ENCODE measurements around the gene ZNF726.

ZNF726 gene

GRCh38 chr19:23901360-23901759 is 13.3 kb upstream of the ZNF726 start:
- H3K9me3 ChIP-seq (ENCODE audit: control insufficient read depth in 2 of 2, low read length in 2 of 2): peaks cover 16% of the 10 kb centered on the region in 2 donors

GRCh38 chr19:23904406-23904805 is 10.3 kb upstream of the ZNF726 start:
- Histone ChIP-seq H3K36me3 (ENCODE audit: control insufficient read depth in 2 of 2, insufficient read depth in 2 of 2, low read length in 2 of 2) (no peaks in the 10 kb centered on the region), H3K4me3 (ENCODE audit: low read length in 2 of 2) (no peak overlapping the region), H3K27ac (ENCODE audit: low read length) (no peak overlapping the region), H3K9me3 (ENCODE audit: control insufficient read depth in 2 of 2, low read length in 2 of 2) (peaks cover 9 to 16% of the 10 kb centered on the region in 2 donors), H3K4me1 (ENCODE audit: control insufficient read depth, insufficient read depth, low read length) (no peaks in the 10 kb centered on the region), H3K27me3 (ENCODE audit: control insufficient read depth in 1 of 2, insufficient read depth in 2 of 2, low read length in 2 of 2) (no peaks in the 10 kb centered on the region), H3K9ac (ENCODE audit: low read length in 2 of 2) (no peak overlapping the region)

More at GRCh38 chr19:23901360-23901759, 13.3 kb upstream of the ZNF726 start:
- Histone ChIP-seq H3K4me1 (ENCODE audit: control insufficient read depth, insufficient read depth, low read length) (no peaks in the 10 kb centered on the region), H3K9ac (ENCODE audit: low read length in 2 of 2) (no peak overlapping the region), H3K27ac (ENCODE audit: low read length) (no peak overlapping the region), H3K4me3 (ENCODE audit: low read length in 2 of 2) (no peak overlapping the region), H3K27me3 (ENCODE audit: control insufficient read depth in 1 of 2, insufficient read depth in 2 of 2, low read length in 2 of 2) (no peaks in the 10 kb centered on the region), H3K36me3 (ENCODE audit: control insufficient read depth in 2 of 2, insufficient read depth in 2 of 2, low read length in 2 of 2) (no peaks in the 10 kb centered on the region)

- H3K9ac ChIP-seq (ENCODE audit: low read length in 2 of 2): no peak overlapping the region
These were observed 8.9 kb upstream of the ZNF726 start for GRCh38 chr19:23905771-23906170.

GRCh38 chr19:23906835-23907234 is 7.9 kb upstream of the ZNF726 start:
- Histone ChIP-seq H3K9ac (ENCODE audit: low read length in 2 of 2) (no peak overlapping the region), H3K27ac (ENCODE audit: low read length) (no peak overlapping the region), H3K36me3 (ENCODE audit: control insufficient read depth in 2 of 2, insufficient read depth in 2 of 2, low read length in 2 of 2) (no peaks in the 10 kb centered on the region), H3K4me1 (ENCODE audit: control insufficient read depth, insufficient read depth, low read length) (no peaks in the 10 kb centered on the region), H3K27me3 (ENCODE audit: control insufficient read depth in 1 of 2, insufficient read depth in 2 of 2, low read length in 2 of 2) (no peaks in the 10 kb centered on the region), H3K4me3 (ENCODE audit: low read length in 2 of 2) (no peak overlapping the region), H3K9me3 (ENCODE audit: control insufficient read depth in 2 of 2, low read length in 2 of 2) (peaks cover 9 to 16% of the 10 kb centered on the region in 2 donors)

More at GRCh38 chr19:23905771-23906170, 8.9 kb upstream of the ZNF726 start:
- H3K36me3 ChIP-seq (ENCODE audit: control insufficient read depth in 2 of 2, insufficient read depth in 2 of 2, low read length in 2 of 2): no peaks in the 10 kb centered on the region
- peaks cover 9 to 16% of the 10 kb centered on the region in 2 donors for H3K9me3 ChIP-seq (ENCODE audit: control insufficient read depth in 2 of 2, low read length in 2 of 2)
- no peaks in the 10 kb centered on the region for H3K4me1 ChIP-seq (ENCODE audit: control insufficient read depth, insufficient read depth, low read length)
- no peak overlapping the region for H3K27ac ChIP-seq (ENCODE audit: low read length)
- no peaks in the 10 kb centered on the region for H3K27me3 ChIP-seq (ENCODE audit: control insufficient read depth in 1 of 2, insufficient read depth in 2 of 2, low read length in 2 of 2)
- no peak overlapping the region for H3K4me3 ChIP-seq (ENCODE audit: low read length in 2 of 2)

- Histone ChIP-seq H3K4me1 (ENCODE audit: control insufficient read depth, insufficient read depth, low read length) (no peaks in the 10 kb centered on the region), H3K4me3 (ENCODE audit: low read length in 2 of 2) (no peak overlapping the region), H3K27me3 (ENCODE audit: control insufficient read depth in 1 of 2, insufficient read depth in 2 of 2, low read length in 2 of 2) (no peaks in the 10 kb centered on the region), H3K9me3 (ENCODE audit: control insufficient read depth in 2 of 2, low read length in 2 of 2) (peaks cover 9 to 16% of the 10 kb centered on the region in 2 donors), H3K27ac (ENCODE audit: low read length) (no peak overlapping the region), H3K36me3 (ENCODE audit: control insufficient read depth in 2 of 2, insufficient read depth in 2 of 2, low read length in 2 of 2) (no peaks in the 10 kb centered on the region), H3K9ac (ENCODE audit: low read length in 2 of 2) (no peak overlapping the region)
These were observed 6.5 kb upstream of the ZNF726 start for GRCh38 chr19:23908165-23908564.

GRCh38 chr19:23909222-23909621 is 5.5 kb upstream of the ZNF726 start:
- H3K4me3 ChIP-seq (ENCODE audit: low read length in 2 of 2): no peak overlapping the region
- no peak overlapping the region for H3K27ac ChIP-seq (ENCODE audit: low read length)
- H3K4me1 ChIP-seq (ENCODE audit: control insufficient read depth, insufficient read depth, low read length): no peaks in the 10 kb centered on the region
- peaks cover 9 to 15% of the 10 kb centered on the region in 2 donors for H3K9me3 ChIP-seq (ENCODE audit: control insufficient read depth in 2 of 2, low read length in 2 of 2)
- no peak overlapping the region for H3K9ac ChIP-seq (ENCODE audit: low read length in 2 of 2)
- H3K36me3 ChIP-seq (ENCODE audit: control insufficient read depth in 2 of 2, insufficient read depth in 2 of 2, low read length in 2 of 2): no peaks in the 10 kb centered on the region
- H3K27me3 ChIP-seq (ENCODE audit: control insufficient read depth in 1 of 2, insufficient read depth in 2 of 2, low read length in 2 of 2): no peaks in the 10 kb centered on the region

- Histone ChIP-seq H3K9me3 (ENCODE audit: control insufficient read depth in 2 of 2, low read length in 2 of 2) (no peaks in the 10 kb centered on the region), H3K9ac (ENCODE audit: low read length in 2 of 2) (no peak overlapping the region), H3K36me3 (ENCODE audit: control insufficient read depth in 2 of 2, insufficient read depth in 2 of 2, low read length in 2 of 2) (no peaks in the 10 kb centered on the region), H3K4me3 (ENCODE audit: low read length in 2 of 2) (peak overlapping the region in 1 of 2 donors; percentile 86), H3K27ac (ENCODE audit: low read length) (no peak overlapping the region), H3K27me3 (ENCODE audit: control insufficient read depth in 1 of 2, insufficient read depth in 2 of 2, low read length in 2 of 2) (no peaks in the 10 kb centered on the region), H3K4me1 (ENCODE audit: control insufficient read depth, insufficient read depth, low read length) (no peaks in the 10 kb centered on the region)
These were observed 755 bp upstream of the ZNF726 start for GRCh38 chr19:23913931-23914330.

- Histone ChIP-seq H3K9ac (ENCODE audit: low read length in 2 of 2) (no peak overlapping the region), H3K4me3 (ENCODE audit: low read length in 2 of 2) (no peak overlapping the region), H3K27ac (ENCODE audit: low read length) (no peak overlapping the region), H3K9me3 (ENCODE audit: control insufficient read depth in 2 of 2, low read length in 2 of 2) (no peaks in the 10 kb centered on the region), H3K36me3 (ENCODE audit: control insufficient read depth in 2 of 2, insufficient read depth in 2 of 2, low read length in 2 of 2) (no peaks in the 10 kb centered on the region), H3K27me3 (ENCODE audit: control insufficient read depth in 1 of 2, insufficient read depth in 2 of 2, low read length in 2 of 2) (no peaks in the 10 kb centered on the region), H3K4me1 (ENCODE audit: control insufficient read depth, insufficient read depth, low read length) (no peaks in the 10 kb centered on the region)
These were observed 2.3 kb downstream of the ZNF726 start for GRCh38 chr19:23916991-23917390.

GRCh38 chr19:23917856-23918255 is 3.2 kb downstream of the ZNF726 start:
- Histone ChIP-seq H3K27me3 (ENCODE audit: control insufficient read depth in 1 of 2, insufficient read depth in 2 of 2, low read length in 2 of 2) (no peaks in the 10 kb centered on the region), H3K4me1 (ENCODE audit: control insufficient read depth, insufficient read depth, low read length) (no peaks in the 10 kb centered on the region), H3K4me3 (ENCODE audit: low read length in 2 of 2) (no peak overlapping the region), H3K27ac (ENCODE audit: low read length) (no peak overlapping the region), H3K36me3 (ENCODE audit: control insufficient read depth in 2 of 2, insufficient read depth in 2 of 2, low read length in 2 of 2) (no peaks in the 10 kb centered on the region), H3K9ac (ENCODE audit: low read length in 2 of 2) (no peak overlapping the region), H3K9me3 (ENCODE audit: control insufficient read depth in 2 of 2, low read length in 2 of 2) (no peaks in the 10 kb centered on the region)

- Histone ChIP-seq H3K9me3 (ENCODE audit: control insufficient read depth in 2 of 2, low read length in 2 of 2) (no peaks in the 10 kb centered on the region), H3K4me3 (ENCODE audit: low read length in 2 of 2) (no peak overlapping the region), H3K4me1 (ENCODE audit: control insufficient read depth, insufficient read depth, low read length) (no peaks in the 10 kb centered on the region), H3K27ac (ENCODE audit: low read length) (no peak overlapping the region), H3K9ac (ENCODE audit: low read length in 2 of 2) (no peak overlapping the region), H3K36me3 (ENCODE audit: control insufficient read depth in 2 of 2, insufficient read depth in 2 of 2, low read length in 2 of 2) (no peaks in the 10 kb centered on the region), H3K27me3 (ENCODE audit: control insufficient read depth in 1 of 2, insufficient read depth in 2 of 2, low read length in 2 of 2) (no peaks in the 10 kb centered on the region)
These were observed 10.6 kb downstream of the ZNF726 start for GRCh38 chr19:23925285-23925684.

GRCh38 chr19:23932878-23933277 is 18.2 kb downstream of the ZNF726 start:
- H3K27ac ChIP-seq (ENCODE audit: low read length): no peak overlapping the region
- H3K4me1 ChIP-seq (ENCODE audit: control insufficient read depth, insufficient read depth, low read length): no peaks in the 10 kb centered on the region
- no peak overlapping the region for H3K4me3 ChIP-seq (ENCODE audit: low read length in 2 of 2)
- no peaks in the 10 kb centered on the region for H3K36me3 ChIP-seq (ENCODE audit: control insufficient read depth in 2 of 2, insufficient read depth in 2 of 2, low read length in 2 of 2)
- no peaks in the 10 kb centered on the region for H3K27me3 ChIP-seq (ENCODE audit: control insufficient read depth in 1 of 2, insufficient read depth in 2 of 2, low read length in 2 of 2)
- peaks cover 0 to 8% of the 10 kb centered on the region in 2 donors for H3K9me3 ChIP-seq (ENCODE audit: control insufficient read depth in 2 of 2, low read length in 2 of 2)
- H3K9ac ChIP-seq (ENCODE audit: low read length in 2 of 2): no peak overlapping the region

Measured in stomach smooth muscle (tissue), 2 donors.